Lung (tissue), 12 donors: ENCODE measurements around the gene MRPL50. TPM values are rescaled to one million over a fixed set of nuclear protein-coding genes. Genes with fewer than 3 reads are reported as not detected.

Source experiments
- ATAC-seq: fragments of 200-7000 bp; cut with Tn5 transposase; one replicate; pipeline ENCODE4 v1.9.1; 2020; ENCODE audit warnings: moderate number of reproducible peaks; ENCODE audit not compliant: insufficient read depth, low FRiP score
- DNase-seq, 3 donors: peaks; one replicate each; pipeline ENCODE4 v3.0.0-alpha.2; 2013 to 2017
- H3K27ac ChIP-seq, 2 donors: one replicate each; pipeline ENCODE4 v1.5.1; 2013; ENCODE audit warnings: mild to moderate bottlenecking in 2 of 2, moderate library complexity in 2 of 2, control low read depth in 1 of 2, inconsistent platforms in 1 of 2, low read depth in 1 of 2, low read length in 1 of 2
- H3K27me3 ChIP-seq, 3 donors: one replicate each; pipeline ENCODE4 v1.5.1; 2013; ENCODE audit warnings: low read length in 2 of 3; ENCODE audit not compliant: control insufficient read depth in 3 of 3, insufficient read depth in 3 of 3
- H3K36me3 ChIP-seq, 4 donors: one replicate each; pipeline ENCODE4 v1.5.1; 2013; ENCODE audit warnings: low read length in 4 of 4, mild to moderate bottlenecking in 1 of 4, moderate library complexity in 1 of 4; ENCODE audit not compliant: control insufficient read depth in 4 of 4, insufficient read depth in 4 of 4
- H3K4me1 ChIP-seq, 5 donors: one replicate each; pipeline ENCODE4 v1.5.1; 2013; ENCODE audit warnings: low read length in 5 of 5, mild to moderate bottlenecking in 2 of 5, moderate library complexity in 1 of 5; ENCODE audit not compliant: control insufficient read depth in 5 of 5, insufficient read depth in 5 of 5
- H3K4me3 ChIP-seq: one replicate; pipeline ENCODE4 v1.5.1; 2013; ENCODE audit warnings: mild to moderate bottlenecking, control low read depth, moderate library complexity
- H3K9ac ChIP-seq, 2 donors: one replicate each; pipeline ENCODE4 v1.5.1; 2013; ENCODE audit warnings: low read length in 2 of 2, control low read depth in 1 of 2; ENCODE audit not compliant: insufficient read depth in 1 of 2
- H3K9me3 ChIP-seq, 4 donors: one replicate each; pipeline ENCODE4 v1.5.1; 2013; ENCODE audit warnings: low read length in 3 of 4, mild to moderate bottlenecking in 1 of 4, moderate library complexity in 1 of 4; ENCODE audit not compliant: control insufficient read depth in 4 of 4, insufficient read depth in 3 of 4
- CTCF ChIP-seq: IDR thresholded peaks from 2 replicates; pipeline ENCODE4 v1.5.1; 2012; ENCODE audit warnings: mild to moderate bottlenecking; ENCODE audit errors: control extremely low read depth, extremely low read depth
- WGBS, 2 donors: extraction: QIAGEN DNeasy Blood & Tissue Kit; methylation state at CpG; one replicate each; pipeline ENCODE4 v1.1.7; 2013; 5-methylcytosine and 5-hydroxymethylcytosine counted together
- polyA plus RNA-seq, 2 donors: library from polyadenylated mRNA; stranded (reverse); fragments of 200-250 nt; gene quantifications; one replicate each; pipeline ENCODE4 v1.2.1, GENCODE V29; 2013
- total RNA-seq, 2 donors: library from RNA; depleted of rRNA in 1 of 2; stranded (reverse); fragments of >200 nt in 1 of 2; gene quantifications; one replicate each; pipeline ENCODE4 v1.2.1, GENCODE V29; 2014 to 2021
- donor health status: control.
- donor health status: control.
- donor health status: Bipolar disorder and iron deficiency.
- donor health status: healthy.
- donor health status: DM: yes; HTN: yes; CAD: no.

The MRPL50 gene
- total and polyA plus RNA-seq, 4 donors = 7.9 to 23.0 (median 8.8) TPM

GRCh38 chr9:101400120-101400519 is 1.7 kb upstream of the MRPL50 start:
- peak in 2 of 3 donors; percentile 23 to 48 for DNase-seq
- no peak for TF ChIP-seq CTCF
- no peak for ATAC-seq
- peaks cover 10 to 59% (median 42%) of the 10 kb centered on the region in 4 donors for H3K36me3 ChIP-seq
- 27 to 39% methylated on average over 5 of the region's 5 CpGs for WGBS, 2 donors
- H3K27me3 ChIP-seq = no peaks in the 10 kb centered on the region
- peak overlapping the region in 1 of 2 donors; percentile 98 for H3K9ac ChIP-seq
- H3K9me3 ChIP-seq = peaks cover 2 to 12% (median 11%) of the 10 kb centered on the region in 4 donors
- peak overlapping the region in 1 of 2 donors; percentile 82 for H3K27ac ChIP-seq
- H3K4me3 ChIP-seq = no peak overlapping the region
- peaks cover 0 to 22% (median 12%) of the 10 kb centered on the region in 5 donors for H3K4me1 ChIP-seq

- H3K27ac ChIP-seq = peak overlapping the region in 1 of 2 donors; percentile 82
- no peak for TF ChIP-seq CTCF
- H3K36me3 ChIP-seq = peaks cover 8 to 55% (median 36%) of the 10 kb centered on the region in 4 donors
- DNase-seq = no peak
- H3K9ac ChIP-seq = peak overlapping the region; percentile 86 to 98
- no peaks in the 10 kb centered on the region for H3K27me3 ChIP-seq
- peaks cover 2 to 8% (median 6%) of the 10 kb centered on the region in 4 donors for H3K9me3 ChIP-seq
- 6 to 8% methylated on average over 2 of the region's 2 CpGs for WGBS, 2 donors
- no peak for ATAC-seq
- peaks cover 0 to 22% (median 12%) of the 10 kb centered on the region in 5 donors for H3K4me1 ChIP-seq
- H3K4me3 ChIP-seq = peak overlapping the region; percentile 87
Observed at GRCh38 chr9:101399643-101399970, 1.2 kb upstream of the MRPL50 start.

- WGBS, 2 donors = 1% methylated on average over 26 to 28 of the region's 28 CpGs
- DNase-seq (peak in 2 of 3 donors; percentile 44 to 45), ATAC-seq (peak; percentile 5)
- peaks cover 2 to 8% (median 5%) of the 10 kb centered on the region in 4 donors for H3K9me3 ChIP-seq
- H3K4me1 ChIP-seq = peaks cover 0 to 22% (median 12%) of the 10 kb centered on the region in 5 donors
- H3K9ac ChIP-seq = peak overlapping the region; percentile 86 to 98
- peak overlapping the region; percentile 82 to 93 for H3K27ac ChIP-seq
- no peaks in the 10 kb centered on the region for H3K27me3 ChIP-seq
- H3K4me3 ChIP-seq = peak overlapping the region; percentile 87
- peaks cover 8 to 50% (median 35%) of the 10 kb centered on the region in 4 donors for H3K36me3 ChIP-seq
- TF ChIP-seq CTCF = no peak
Observed at GRCh38 chr9:101398930-101399642, 668 bp upstream of the MRPL50 start.

- DNase-seq = no peak
- H3K9ac ChIP-seq = peak overlapping the region; percentile 95 to 99
- H3K27me3 ChIP-seq = no peaks in the 10 kb centered on the region
- 12 to 15% methylated on average over 4 of the region's 4 CpGs for WGBS, 2 donors
- peak overlapping the region; percentile 76 for H3K4me3 ChIP-seq
- H3K9me3 ChIP-seq = peaks cover 0 to 2% (median 0%) of the 10 kb centered on the region in 4 donors
- peak overlapping the region; percentile 45 to 96 for H3K27ac ChIP-seq
- H3K36me3 ChIP-seq = peaks cover 2 to 40% (median 22%) of the 10 kb centered on the region in 4 donors
- H3K4me1 ChIP-seq = peaks cover 0 to 22% (median 12%) of the 10 kb centered on the region in 5 donors
- no peak for ATAC-seq
- TF ChIP-seq CTCF = no peak
Observed at GRCh38 chr9:101397746-101398067, 711 bp downstream of the MRPL50 start.
